IMR-90 (cell line): Measurements from ENCODE around the gene PITPNM1. TPM values are rescaled to one million over a fixed set of nuclear protein-coding genes. Genes with fewer than 3 reads are reported as not detected.

Source experiments
- ATAC-seq: fragments of 200-7000 bp; cut with Tn5 transposase; 2 replicates; pipeline ENCODE4 v1.9.1; 2020; ENCODE audit warnings: low read depth, mild to moderate bottlenecking, moderate library complexity
- BruUV-seq: library from RNA; stranded (reverse); fragments of 400-500 nt; replicated peaks from 2 replicates; lab custom pipeline; 2021; lab: Mats Ljungman, UMichigan
- CTCF ChIA-PET: fragments of 300-600 bp; formaldehyde crosslinking; extraction: SDS; loops from one replicate; lab custom pipeline; 2021; ENCODE audit warnings: antibody characterized with exemption; lab: Yijun Ruan, JAX
- POLR2A ChIA-PET: fragments of 300-600 bp; sonication (Branson Sonifier 250); formaldehyde crosslinking; loops from one replicate; lab custom pipeline; 2022; ENCODE audit warnings: antibody characterized with exemption; ENCODE audit not compliant: unreplicated experiment; lab: Charles Lee
- DNase-seq: peaks from one replicate; pipeline ENCODE4 v3.0.0; 2013
- H2AFZ ChIP-seq: replicated peaks from 2 replicates; pipeline ENCODE3; 2013; ENCODE audit warnings: low read length, mild to moderate bottlenecking; ENCODE audit not compliant: poor library complexity
- H2AK5ac ChIP-seq: 2 replicates; pipeline ENCODE4 v1.6.1; 2013; ENCODE audit warnings: low read depth, low read length, inconsistent platforms
- H2AK9ac ChIP-seq: replicated peaks from 2 replicates; pipeline ENCODE3; 2013; ENCODE audit warnings: mild to moderate bottlenecking, low read depth, low read length, moderate library complexity; ENCODE audit not compliant: poor library complexity
- H2BK120ac ChIP-seq: 2 replicates; pipeline ENCODE4 v1.6.1; 2013; ENCODE audit warnings: low read depth, low read length, inconsistent platforms
- H2BK15ac ChIP-seq: 3 replicates; pipeline ENCODE4 v1.6.1; 2013; ENCODE audit warnings: low read depth, low read length, inconsistent platforms
- H2BK20ac ChIP-seq: 2 replicates; pipeline ENCODE4 v1.6.1; 2013; ENCODE audit warnings: low read depth, mild to moderate bottlenecking, inconsistent platforms, low read length, moderate library complexity
- H2BK5ac ChIP-seq: 2 replicates; pipeline ENCODE4 v1.6.1; 2013; ENCODE audit warnings: mild to moderate bottlenecking, low read depth, low read length, inconsistent platforms; ENCODE audit not compliant: poor library complexity, severe bottlenecking
- H3K14ac ChIP-seq: replicated peaks from 2 replicates; pipeline ENCODE4 v1.6.1; 2013; ENCODE audit warnings: low read depth, low read length, inconsistent platforms
- H3K18ac ChIP-seq: 2 replicates; pipeline ENCODE4 v1.6.1; 2013; ENCODE audit warnings: low read depth, low read length, control low read depth
- H3K23ac ChIP-seq: 2 replicates; pipeline ENCODE4 v1.6.1; 2013; ENCODE audit warnings: low read depth, low read length, inconsistent platforms
- H3K27ac ChIP-seq: 2 replicates; pipeline ENCODE4 v1.5.1; 2013; ENCODE audit warnings: mild to moderate bottlenecking, control low read depth, low read length; ENCODE audit not compliant: insufficient read depth
- H3K27me3 ChIP-seq: 2 replicates; pipeline ENCODE4 v1.6.1; 2013; ENCODE audit warnings: low read length; ENCODE audit not compliant: control insufficient read depth, insufficient read depth
- H3K36me3 ChIP-seq: 2 replicates; pipeline ENCODE4 v1.6.1; 2013; ENCODE audit warnings: low read length, mixed read lengths; ENCODE audit not compliant: control insufficient read depth, insufficient read depth
- H3K4ac ChIP-seq: 2 replicates; pipeline ENCODE4 v1.6.1; 2013; ENCODE audit warnings: low read depth, low read length, inconsistent platforms
- H3K4me1 ChIP-seq: 2 replicates; pipeline ENCODE4 v1.6.1; 2013; ENCODE audit warnings: low read length, mixed read lengths; ENCODE audit not compliant: control insufficient read depth, insufficient read depth
- H3K4me2 ChIP-seq: 2 replicates; pipeline ENCODE4 v1.6.1; 2013; ENCODE audit warnings: low read depth, mild to moderate bottlenecking, control low read depth, low read length, moderate library complexity
- H3K4me3 ChIP-seq: 2 replicates; pipeline ENCODE4 v1.5.1; 2013; ENCODE audit warnings: low read depth, mild to moderate bottlenecking, control low read depth, low read length, moderate library complexity; ENCODE audit not compliant: insufficient read depth
- H3K56ac ChIP-seq: 2 replicates; pipeline ENCODE4 v1.6.1; 2013; ENCODE audit warnings: low read length, inconsistent platforms; ENCODE audit not compliant: insufficient read depth; ENCODE audit errors: extremely low read depth
- H3K79me1 ChIP-seq, 2 experiments: 2 replicates each; pipeline ENCODE4 v1.6.1; 2013; ENCODE audit warnings: low read length in 2 of 2, inconsistent platforms in 1 of 2, low read depth in 1 of 2
- H3K9ac ChIP-seq: 2 replicates; pipeline ENCODE4 v1.6.1; 2013; ENCODE audit warnings: low read depth, low read length, control low read depth
- H3K9me1 ChIP-seq: 2 replicates; pipeline ENCODE4 v1.6.1; 2013; ENCODE audit warnings: low read length, inconsistent platforms; ENCODE audit not compliant: insufficient read depth
- H3K9me3 ChIP-seq: 2 replicates; pipeline ENCODE4 v1.6.1; 2013; ENCODE audit warnings: low read length; ENCODE audit not compliant: control insufficient read depth, insufficient read depth
- H4K20me1 ChIP-seq: 2 replicates; pipeline ENCODE4 v1.6.1; 2013; ENCODE audit warnings: low read length, inconsistent platforms; ENCODE audit not compliant: insufficient read depth
- H4K5ac ChIP-seq: 2 replicates; pipeline ENCODE4 v1.6.1; 2013; ENCODE audit warnings: mild to moderate bottlenecking, low read depth, low read length, control low read depth
- H4K8ac ChIP-seq, 2 experiments: 2 replicates each; pipeline ENCODE4 v1.6.1; 2013; ENCODE audit warnings: low read depth in 2 of 2, low read length in 2 of 2, control low read depth in 1 of 2, inconsistent platforms in 1 of 2
- H4K91ac ChIP-seq: 2 replicates; pipeline ENCODE4 v1.6.1; 2013; ENCODE audit warnings: low read depth, low read length, inconsistent platforms; ENCODE audit not compliant: insufficient read depth
- BHLHE40 ChIP-seq: fragments of 150-350 bp; IDR thresholded peaks from 2 replicates; pipeline ENCODE4 v1.6.1; 2016; ENCODE audit warnings: mild to moderate bottlenecking, low read depth, low read length
- CEBPB ChIP-seq: IDR thresholded peaks from 2 replicates; pipeline ENCODE4 v1.6.1; 2012; ENCODE audit warnings: low read depth, low read length, improper control_type of control experiment
- CHD1 ChIP-seq: IDR thresholded peaks from 2 replicates; pipeline ENCODE4 v1.6.1; 2012; ENCODE audit warnings: low read depth, low read length, improper control_type of control experiment
- CTCF ChIP-seq: conservative IDR thresholded peaks from 2 replicates; pipeline ENCODE4 v1.5.1; 2012; ENCODE audit warnings: mild to moderate bottlenecking, low read depth, low read length, improper control_type of control experiment
- ELK1 ChIP-seq: fragments of 150-350 bp; IDR thresholded peaks from 2 replicates; pipeline ENCODE4 v1.6.1; 2016; ENCODE audit warnings: low read depth, mild to moderate bottlenecking, low read length, moderate library complexity, borderline replicate concordance
- FOS ChIP-seq: fragments of 150-350 bp; IDR thresholded peaks from 2 replicates; pipeline ENCODE4 v1.6.1; 2016; ENCODE audit warnings: low read depth, low read length
- MAFK ChIP-seq: IDR thresholded peaks from 2 replicates; pipeline ENCODE4 v1.6.1; 2012; ENCODE audit warnings: low read depth, low read length, improper control_type of control experiment
- MAZ ChIP-seq: IDR thresholded peaks from 2 replicates; pipeline ENCODE4 v1.6.1; 2012; ENCODE audit warnings: low read depth, mild to moderate bottlenecking, low read length, improper control_type of control experiment, moderate library complexity, borderline replicate concordance
- MXI1 ChIP-seq: IDR thresholded peaks from 2 replicates; pipeline ENCODE4 v1.6.1; 2012; ENCODE audit warnings: low read depth, mild to moderate bottlenecking, low read length, moderate library complexity, borderline replicate concordance
- NFE2L2 ChIP-seq: fragments of 150-350 bp; IDR thresholded peaks from 2 replicates; pipeline ENCODE4 v1.6.1; 2016; ENCODE audit warnings: low read depth, mild to moderate bottlenecking, low read length
- POLR2A ChIP-seq: IDR thresholded peaks from 2 replicates; pipeline ENCODE4 v1.6.1; 2012; ENCODE audit warnings: mild to moderate bottlenecking, low read depth, low read length
- RAD21 ChIP-seq: IDR thresholded peaks from 2 replicates; pipeline ENCODE4 v1.6.1; 2012; ENCODE audit warnings: low read length, improper control_type of control experiment
- RCOR1 ChIP-seq: IDR thresholded peaks from 2 replicates; pipeline ENCODE4 v1.6.1; 2012; ENCODE audit warnings: mild to moderate bottlenecking, low read length, improper control_type of control experiment; ENCODE audit not compliant: insufficient replicate concordance
- RFX5 ChIP-seq: IDR thresholded peaks from 2 replicates; pipeline ENCODE4 v1.8.0; 2012; ENCODE audit warnings: low read depth, mild to moderate bottlenecking, low read length, moderate library complexity
- SMC3 ChIP-seq: fragments of 150-350 bp; IDR thresholded peaks from 2 replicates; pipeline ENCODE4 v1.6.1; 2016; ENCODE audit warnings: low read depth, mild to moderate bottlenecking, antibody characterized with exemption, low read length, moderate library complexity
- USF2 ChIP-seq: fragments of 150-350 bp; IDR thresholded peaks from 2 replicates; pipeline ENCODE4 v1.6.1; 2017; ENCODE audit warnings: mild to moderate bottlenecking, antibody characterized with exemption, low read length, low read depth
- WGBS, 2 experiments: methylation state at CpG; one replicate each; pipeline versions ENCODE4 v1.1.5 to v1.1.7; 2013; ENCODE audit warnings: missing lambda C conversion rate in 2 of 2; ENCODE audit not compliant: insufficient read length in 1 of 2; ENCODE audit errors: extremely low coverage in 2 of 2; 5-methylcytosine and 5-hydroxymethylcytosine counted together
- dilution Hi-C: fragments of 300-500 bp; cut with HindIII; formaldehyde crosslinking; loops from one replicate; pipeline ENCODE4 v1.14.3; 2018; ENCODE audit warnings: low sequenced_read_pairs; ENCODE audit not compliant: unreplicated experiment
- in situ Hi-C: fragments of 300-500 bp; cut with MboI; formaldehyde crosslinking; loops from 3 replicates; pipeline ENCODE4 v1.14.3; 2019; ENCODE audit warnings: low sequenced_read_pairs, inconsistent platforms, mixed read lengths
- intact Hi-C: fragments of 100-400 bp; cut with micrococcal nuclease; formaldehyde crosslinking; loops from 2 replicates; pipeline ENCODE4 v1.10.0; 2022
- polyA plus RNA-seq, 3 experiments: library from polyadenylated mRNA; depleted of rRNA; stranded (reverse); fragments of >200 nt; gene quantifications; 2 replicates each; pipeline ENCODE4 v1.2.3, GENCODE V29; 2012; ENCODE audit warnings: low replicate concordance in 1 of 3
- total RNA-seq: library from RNA; depleted of rRNA; stranded (reverse); fragments of >200 nt; gene quantifications from 2 replicates; pipeline ENCODE4 v1.2.3, GENCODE V29; 2012

PITPNM1 gene
- total and polyA plus RNA-seq, 2 of the 4 experiments (the other 2 are of a cell fraction), result 5.0 to 15.4 TPM

- ChIA-PET POLR2A (no interaction called here), CTCF (no interaction called here)
- Histone ChIP-seq H3K79me1 (no peaks in the 10 kb centered on the region), H2AFZ (peak overlapping the region; percentile 14), H3K23ac (no peak overlapping the region), H2BK5ac (no peak overlapping the region), H3K27ac (no peak overlapping the region), H3K9me1 (no peaks in the 10 kb centered on the region), H2BK20ac (no peak overlapping the region), H3K9ac (no peak overlapping the region), H3K4me3 (no peak overlapping the region), H3K14ac (no peak overlapping the region), H3K36me3 (no peaks in the 10 kb centered on the region), H2AK9ac (no peak overlapping the region), H3K4ac (no peak overlapping the region), H2AK5ac (no peak overlapping the region), H3K4me1 (no peaks in the 10 kb centered on the region), H3K27me3 (peaks cover 9% of the 10 kb centered on the region), H3K9me3 (peaks cover 10% of the 10 kb centered on the region), H2BK15ac (no peak overlapping the region), H2BK120ac (no peak overlapping the region), H4K91ac (no peak overlapping the region), H4K5ac (no peak overlapping the region), H4K8ac (no peak overlapping the region), H4K20me1 (no peaks in the 10 kb centered on the region), H3K56ac (no peak overlapping the region), H3K18ac (no peak overlapping the region), H3K4me2 (no peak overlapping the region)
- dilution Hi-C loops (no loop called here), in situ Hi-C loops (no loop called here), intact Hi-C loops (no loop called here)
- 100% methylated on average over 3 of the region's 6 CpGs; no CpG with 5 or more reads in 1 of the 2 experiments for WGBS, 2 experiments
- DNase-seq (no peak), ATAC-seq (no peak)
- BruUV-seq, result no TSS peak
- TF ChIP-seq NFE2L2 (no peak), CTCF (no peak), CHD1 (no peak), RFX5 (no peak), POLR2A (no peak), RCOR1 (no peak), ELK1 (no peak), CEBPB (no peak), FOS (no peak), BHLHE40 (no peak), MAZ (no peak), RAD21 (no peak), SMC3 (no peak), MAFK (no peak), MXI1 (no peak), USF2 (no peak)
Observed at GRCh38 chr11:67538306-67538705, 33.1 kb upstream of the PITPNM1 start.
